GM06990 (cell line): ENCODE data around the gene PGPEP1.

Experiments used
- DNase-seq: peaks from one replicate; pipeline ENCODE4 v3.0.0-alpha.2; 2011; ENCODE audit not compliant: insufficient read length; ENCODE audit errors: extremely low read depth
- H3K27me3 ChIP-seq: replicated peaks from 2 replicates; pipeline ENCODE4 v1.6.0; 2011; ENCODE audit warnings: low read length; ENCODE audit not compliant: control insufficient read depth, insufficient read depth
- H3K36me3 ChIP-seq: 2 replicates; pipeline ENCODE4 v1.5.1; 2011; ENCODE audit warnings: low read length; ENCODE audit not compliant: control insufficient read depth, insufficient read depth
- H3K4me3 ChIP-seq: replicated peaks from 2 replicates; pipeline ENCODE4 v1.5.1; 2011; ENCODE audit warnings: low read depth, mild to moderate bottlenecking, control low read depth, low read length
- TF ChIP-seq, protein P1 (sequence below): IDR thresholded peaks from 2 replicates; pipeline ENCODE4 v1.5.1; 2011; ENCODE audit warnings: low read length, control low read depth, mild to moderate bottlenecking, inconsistent platforms; ENCODE audit not compliant: insufficient read depth, poor library complexity, severe bottlenecking

The PGPEP1 gene

GRCh38 chr19:18388100-18388959 lies 47.9 kb downstream of the PGPEP1 start:
- TF ChIP-seq, protein P1, sequence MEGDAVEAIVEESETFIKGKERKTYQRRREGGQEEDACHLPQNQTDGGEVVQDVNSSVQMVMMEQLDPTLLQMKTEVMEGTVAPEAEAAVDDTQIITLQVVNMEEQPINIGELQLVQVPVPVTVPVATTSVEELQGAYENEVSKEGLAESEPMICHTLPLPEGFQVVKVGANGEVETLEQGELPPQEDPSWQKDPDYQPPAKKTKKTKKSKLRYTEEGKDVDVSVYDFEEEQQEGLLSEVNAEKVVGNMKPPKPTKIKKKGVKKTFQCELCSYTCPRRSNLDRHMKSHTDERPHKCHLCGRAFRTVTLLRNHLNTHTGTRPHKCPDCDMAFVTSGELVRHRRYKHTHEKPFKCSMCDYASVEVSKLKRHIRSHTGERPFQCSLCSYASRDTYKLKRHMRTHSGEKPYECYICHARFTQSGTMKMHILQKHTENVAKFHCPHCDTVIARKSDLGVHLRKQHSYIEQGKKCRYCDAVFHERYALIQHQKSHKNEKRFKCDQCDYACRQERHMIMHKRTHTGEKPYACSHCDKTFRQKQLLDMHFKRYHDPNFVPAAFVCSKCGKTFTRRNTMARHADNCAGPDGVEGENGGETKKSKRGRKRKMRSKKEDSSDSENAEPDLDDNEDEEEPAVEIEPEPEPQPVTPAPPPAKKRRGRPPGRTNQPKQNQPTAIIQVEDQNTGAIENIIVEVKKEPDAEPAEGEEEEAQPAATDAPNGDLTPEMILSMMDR, result peak; percentile 82
- DNase-seq, result peak; percentile 90
- no peaks in the 10 kb centered on the region for H3K36me3 ChIP-seq
- H3K4me3 ChIP-seq, result peak overlapping the region; percentile 53
- no peaks in the 10 kb centered on the region for H3K27me3 ChIP-seq

DNA sequence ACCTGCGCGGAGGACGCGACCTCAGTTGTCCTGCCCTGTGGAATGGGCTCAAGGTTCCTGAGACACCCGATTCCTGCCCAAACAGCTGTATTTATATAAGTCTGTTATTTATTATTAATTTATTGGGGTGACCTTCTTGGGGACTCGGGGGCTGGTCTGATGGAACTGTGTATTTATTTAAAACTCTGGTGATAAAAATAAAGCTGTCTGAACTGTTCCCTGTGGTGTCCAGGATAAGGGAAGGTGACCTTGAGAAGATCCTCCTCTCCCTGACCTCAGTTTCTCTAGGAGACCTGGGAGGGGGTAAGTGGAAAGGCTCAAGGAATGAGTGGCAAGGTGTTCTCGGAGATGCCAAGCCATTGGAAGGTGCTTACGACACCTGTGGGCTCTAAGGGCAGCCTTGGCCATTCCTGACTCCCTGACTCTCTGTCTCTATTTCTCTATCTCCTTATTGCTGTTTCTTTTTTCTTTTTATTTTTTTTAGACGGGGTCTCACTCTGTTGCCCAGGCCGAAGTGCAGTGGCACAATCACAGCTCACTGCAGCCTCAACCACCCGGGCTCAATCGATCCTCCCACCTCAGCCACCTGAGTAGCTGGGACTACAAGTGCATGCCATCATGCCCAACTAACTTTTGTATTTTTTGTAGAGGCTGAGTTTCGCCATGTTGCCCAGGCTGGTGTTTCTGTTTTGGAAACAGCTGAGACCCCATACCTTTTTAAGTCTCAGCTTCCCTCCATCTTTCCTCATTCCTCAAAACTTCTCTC lies 48.7 kb downstream of the PGPEP1 start:
- Histone ChIP-seq H3K36me3 (no peaks in the 10 kb centered on the region), H3K4me3 (no peak overlapping the region; the same call in 1 of the 2 replicates), H3K27me3 (no peaks in the 10 kb centered on the region)
- no peak for DNase-seq
- TF ChIP-seq, protein P1, result no peak

- Histone ChIP-seq H3K4me3 (no peak overlapping the region), H3K27me3 (no peaks in the 10 kb centered on the region), H3K36me3 (no peaks in the 10 kb centered on the region)
- DNase-seq, result no peak
- TF ChIP-seq, protein P1, result no peak
Measured at GRCh38 chr19:18389726-18390064, 49.3 kb downstream of the PGPEP1 start.

DNA sequence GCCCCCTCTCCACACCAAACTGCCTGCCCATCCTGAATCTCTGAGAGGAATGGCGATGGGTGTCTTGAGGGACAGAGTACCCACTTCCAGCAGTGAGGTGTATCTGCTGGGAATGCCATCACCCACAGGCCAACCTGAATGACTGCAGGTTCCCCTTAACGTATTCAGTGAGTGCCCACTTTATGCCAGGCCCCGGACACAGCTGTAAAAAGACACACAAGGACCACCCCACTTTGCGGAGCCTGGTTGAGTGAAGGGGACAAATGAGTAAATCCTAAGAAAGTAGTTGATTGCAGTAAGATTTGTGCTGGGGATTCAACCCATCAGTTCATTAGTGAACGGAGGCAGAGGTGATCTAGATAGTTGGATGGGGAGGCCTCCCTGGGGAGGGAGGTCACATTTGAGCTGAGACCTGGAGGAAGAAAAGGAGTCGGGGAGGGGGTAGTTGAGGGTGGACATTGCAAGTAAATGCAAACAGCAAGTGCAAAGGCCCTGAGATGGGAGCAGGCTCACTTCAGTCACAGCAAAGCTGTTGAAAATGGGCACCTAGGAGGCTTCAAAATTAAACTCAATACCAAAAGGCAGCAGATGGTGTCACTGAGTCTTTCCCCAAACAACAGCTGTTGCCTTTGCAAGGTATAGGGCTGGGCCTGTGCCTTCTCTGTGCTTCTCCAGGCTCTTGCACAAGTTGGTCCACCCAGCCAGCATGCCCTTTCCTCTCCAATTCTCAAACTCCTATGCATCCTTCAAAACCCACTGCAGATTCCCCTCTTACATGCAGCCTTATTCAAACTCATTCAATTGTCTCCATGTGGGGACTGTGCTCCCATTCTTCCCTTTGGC lies 49.9 kb downstream of the PGPEP1 start:
- Histone ChIP-seq H3K27me3 (no peaks in the 10 kb centered on the region), H3K36me3 (no peaks in the 10 kb centered on the region), H3K4me3 (no peak overlapping the region)
- no peak for DNase-seq
- TF ChIP-seq, protein P1, result no peak

- TF ChIP-seq, protein P1, result no peak
- Histone ChIP-seq H3K27me3 (no peaks in the 10 kb centered on the region), H3K36me3 (no peaks in the 10 kb centered on the region), H3K4me3 (no peak overlapping the region)
- DNase-seq, result no peak
Measured at GRCh38 chr19:18391509-18392075, 51.2 kb downstream of the PGPEP1 start.
